ENCODE data around the gene CARD19.
"Not testable (repeated sequence)": the region's sequence is repeated elsewhere in the genome, so short reads cannot be mapped to it uniquely, and the experiment has no call there.

Gene CARD19

GRCh38 chr9:93107825-93108161, 11.8 kb downstream of the CARD19 start:
- DNase-seq = no peak

- no peak for DNase-seq
Observed at GRCh38 chr9:93108291-93109041, 12.4 kb downstream of the CARD19 start.

GRCh38 chr9:93110311-93110855, 14.4 kb downstream of the CARD19 start:
- no peak for DNase-seq

- DNase-seq = no peak
Observed at GRCh38 chr9:93111001-93111370, 15.0 kb downstream of the CARD19 start.

- no peak for DNase-seq
Observed at GRCh38 chr9:93111371-93112115, 15.5 kb downstream of the CARD19 start.

GRCh38 chr9:93112116-93112863, 16.3 kb downstream of the CARD19 start:
- no peak for DNase-seq

- no peak for DNase-seq
Observed at GRCh38 chr9:93112864-93113389, 16.9 kb downstream of the CARD19 start.

- DNase-seq = no peak
Observed at GRCh38 chr9:93114169-93114983, 18.4 kb downstream of the CARD19 start.

GRCh38 chr9:93114984-93115335, 18.9 kb downstream of the CARD19 start:
- DNase-seq = no peak

GRCh38 chr9:93115486-93116071, 19.6 kb downstream of the CARD19 start:
- no peak for DNase-seq

GRCh38 chr9:93116072-93116961, 20.3 kb downstream of the CARD19 start:
- DNase-seq = no peak

- DNase-seq = not testable (repeated sequence)
Observed at GRCh38 chr9:93117521-93117920, 21.5 kb downstream of the CARD19 start.

GRCh38 chr9:93117924-93118862, 22.2 kb downstream of the CARD19 start:
- no peak for DNase-seq

- DNase-seq = no peak
Observed at GRCh38 chr9:93118863-93119702, 23.1 kb downstream of the CARD19 start.

GRCh38 chr9:93119703-93119952, 23.6 kb downstream of the CARD19 start:
- no peak for DNase-seq

- DNase-seq = peak; percentile 78
Observed at GRCh38 chr9:93119953-93120845, 24.2 kb downstream of the CARD19 start.

- no peak for DNase-seq
Observed at GRCh38 chr9:93120846-93121315, 24.9 kb downstream of the CARD19 start.

Measured in fibroblast of skin of abdomen (primary cell).